ENCODE data around the gene ARFIP2. TPM values are rescaled to one million over a fixed set of nuclear protein-coding genes. Genes with fewer than 3 reads are reported as not detected.

Gene ARFIP2
- total RNA-seq, 1 experiment from 2014 or later, result 53.1 TPM

DNA sequence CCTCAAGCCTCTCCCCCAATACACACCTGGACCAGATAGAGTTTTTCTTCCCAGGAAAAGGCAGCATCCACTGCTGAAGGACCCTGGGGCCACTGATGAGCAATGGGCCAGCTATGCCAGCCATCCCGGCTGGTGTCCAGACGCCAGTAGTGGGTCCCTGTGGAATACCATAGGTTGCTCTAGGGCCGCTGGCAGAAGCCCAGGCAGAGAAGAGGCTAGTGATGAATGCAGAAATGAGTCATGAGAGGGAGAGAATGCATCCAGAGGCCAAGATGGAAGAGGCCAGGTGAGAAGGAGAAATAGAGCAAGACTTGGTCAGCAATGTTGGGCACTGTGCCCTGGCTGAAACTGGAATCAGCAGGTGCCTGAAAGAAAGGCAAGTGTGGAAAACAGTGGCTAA is 49.3 kb downstream of the ARFIP2 start (continued):
- TF ChIP-seq, protein P1, sequence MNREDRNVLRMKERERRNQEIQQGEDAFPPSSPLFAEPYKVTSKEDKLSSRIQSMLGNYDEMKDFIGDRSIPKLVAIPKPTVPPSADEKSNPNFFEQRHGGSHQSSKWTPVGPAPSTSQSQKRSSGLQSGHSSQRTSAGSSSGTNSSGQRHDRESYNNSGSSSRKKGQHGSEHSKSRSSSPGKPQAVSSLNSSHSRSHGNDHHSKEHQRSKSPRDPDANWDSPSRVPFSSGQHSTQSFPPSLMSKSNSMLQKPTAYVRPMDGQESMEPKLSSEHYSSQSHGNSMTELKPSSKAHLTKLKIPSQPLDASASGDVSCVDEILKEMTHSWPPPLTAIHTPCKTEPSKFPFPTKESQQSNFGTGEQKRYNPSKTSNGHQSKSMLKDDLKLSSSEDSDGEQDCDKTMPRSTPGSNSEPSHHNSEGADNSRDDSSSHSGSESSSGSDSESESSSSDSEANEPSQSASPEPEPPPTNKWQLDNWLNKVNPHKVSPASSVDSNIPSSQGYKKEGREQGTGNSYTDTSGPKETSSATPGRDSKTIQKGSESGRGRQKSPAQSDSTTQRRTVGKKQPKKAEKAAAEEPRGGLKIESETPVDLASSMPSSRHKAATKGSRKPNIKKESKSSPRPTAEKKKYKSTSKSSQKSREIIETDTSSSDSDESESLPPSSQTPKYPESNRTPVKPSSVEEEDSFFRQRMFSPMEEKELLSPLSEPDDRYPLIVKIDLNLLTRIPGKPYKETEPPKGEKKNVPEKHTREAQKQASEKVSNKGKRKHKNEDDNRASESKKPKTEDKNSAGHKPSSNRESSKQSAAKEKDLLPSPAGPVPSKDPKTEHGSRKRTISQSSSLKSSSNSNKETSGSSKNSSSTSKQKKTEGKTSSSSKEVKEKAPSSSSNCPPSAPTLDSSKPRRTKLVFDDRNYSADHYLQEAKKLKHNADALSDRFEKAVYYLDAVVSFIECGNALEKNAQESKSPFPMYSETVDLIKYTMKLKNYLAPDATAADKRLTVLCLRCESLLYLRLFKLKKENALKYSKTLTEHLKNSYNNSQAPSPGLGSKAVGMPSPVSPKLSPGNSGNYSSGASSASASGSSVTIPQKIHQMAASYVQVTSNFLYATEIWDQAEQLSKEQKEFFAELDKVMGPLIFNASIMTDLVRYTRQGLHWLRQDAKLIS (CRISPR knock-in tag; IDR thresholded peaks at IDR 0.05; ENCODE audit: borderline replicate concordance), result no peak
- TF ChIP-seq ZNF219 (CRISPR knock-in tag; IDR thresholded peaks at IDR 0.05; ENCODE audit: borderline replicate concordance) (no peak), FOXK1 (CRISPR knock-in tag; IDR thresholded peaks at IDR 0.05) (no peak), FOXJ3 (CRISPR knock-in tag; IDR thresholded peaks at IDR 0.05; ENCODE audit: borderline replicate concordance) (no peak), MXD4 (CRISPR knock-in tag; IDR thresholded peaks at IDR 0.05; ENCODE audit: borderline replicate concordance) (no peak)
- TF ChIP-seq, protein P2, sequence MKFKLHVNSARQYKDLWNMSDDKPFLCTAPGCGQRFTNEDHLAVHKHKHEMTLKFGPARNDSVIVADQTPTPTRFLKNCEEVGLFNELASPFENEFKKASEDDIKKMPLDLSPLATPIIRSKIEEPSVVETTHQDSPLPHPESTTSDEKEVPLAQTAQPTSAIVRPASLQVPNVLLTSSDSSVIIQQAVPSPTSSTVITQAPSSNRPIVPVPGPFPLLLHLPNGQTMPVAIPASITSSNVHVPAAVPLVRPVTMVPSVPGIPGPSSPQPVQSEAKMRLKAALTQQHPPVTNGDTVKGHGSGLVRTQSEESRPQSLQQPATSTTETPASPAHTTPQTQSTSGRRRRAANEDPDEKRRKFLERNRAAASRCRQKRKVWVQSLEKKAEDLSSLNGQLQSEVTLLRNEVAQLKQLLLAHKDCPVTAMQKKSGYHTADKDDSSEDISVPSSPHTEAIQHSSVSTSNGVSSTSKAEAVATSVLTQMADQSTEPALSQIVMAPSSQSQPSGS (CRISPR knock-in tag; IDR thresholded peaks at IDR 0.05; ENCODE audit: borderline replicate concordance, low read depth), result no peak

DNA sequence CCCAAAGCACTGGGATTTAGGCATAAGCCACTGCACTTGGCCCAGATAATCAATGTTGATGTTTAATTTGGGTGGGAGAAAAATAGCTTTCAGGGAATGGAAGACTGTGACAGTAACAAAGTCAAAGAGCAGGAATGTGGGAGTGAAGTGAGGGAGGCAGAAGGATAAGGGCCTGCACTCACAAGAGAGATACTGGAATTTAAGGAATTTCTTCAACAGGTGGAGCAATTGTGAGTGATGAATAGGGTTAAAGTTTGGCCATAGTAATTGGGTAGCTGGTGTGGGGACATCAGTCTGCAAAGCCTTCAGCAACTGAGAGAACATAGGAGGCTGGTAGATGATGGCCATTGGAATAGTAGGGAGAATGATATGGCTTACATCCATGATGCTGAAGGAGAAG is 53.6 kb downstream of the ARFIP2 start:
- H3K27ac Mint-ChIP-seq, result no peak overlapping the region; the same call in 1 of the 2 replicates
- H3K9me3 Mint-ChIP-seq, result no peaks in the 10 kb centered on the region
- ATAC-seq, result peak; percentile 94
- H3K27me3 Mint-ChIP-seq (ENCODE audit: low read depth), result peaks cover 25% of the 10 kb centered on the region
- TF ChIP-seq, protein P3, sequence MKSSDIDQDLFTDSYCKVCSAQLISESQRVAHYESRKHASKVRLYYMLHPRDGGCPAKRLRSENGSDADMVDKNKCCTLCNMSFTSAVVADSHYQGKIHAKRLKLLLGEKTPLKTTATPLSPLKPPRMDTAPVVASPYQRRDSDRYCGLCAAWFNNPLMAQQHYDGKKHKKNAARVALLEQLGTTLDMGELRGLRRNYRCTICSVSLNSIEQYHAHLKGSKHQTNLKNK (CRISPR knock-in tag; IDR thresholded peaks at IDR 0.05), result no peak
- peak; percentile 54; the same call in 1 of the 2 replicates for TF ChIP-seq TEAD4 (CRISPR knock-in tag; IDR thresholded peaks at IDR 0.05)
- TF ChIP-seq NFATC4 (CRISPR knock-in tag; IDR thresholded peaks at IDR 0.05), result no peak
- TF ChIP-seq TEAD1 (CRISPR knock-in tag; IDR thresholded peaks at IDR 0.05), result 0 out of 2 replicates have a peak, but pooled peaks have one; percentile 27
- ChIA-PET POLR2A (interaction anchor here (0.8 kb wide), 1 partner anchor 12 kb away, joined by 3 read pairs; no protein-coding TSS in a partner anchor), CTCF (interaction anchor here (0.5 to 3.4 kb wide), 13 partner anchors 11 to 104 kb away, joined by 3 to 29 read pairs (median 4); partner anchors contain the start of gene SMPD1)
- no peak for DNase-seq (ENCODE audit: low spot score)
- H3K36me3 Mint-ChIP-seq, result no peaks in the 10 kb centered on the region
- H3K4me3 Mint-ChIP-seq, result no peak overlapping the region
- H3K4me1 Mint-ChIP-seq, result peaks cover 7% of the 10 kb centered on the region

Other genes starting within 250 kb of the ARFIP2 start
- gene FHIP1B, start 246.7 kb downstream of the ARFIP2 start, total RNA-seq (2021), result 22.2 to 24.8 TPM (median 23.6 TPM) in 3 replicates
- 0.35 to 0.82 TPM (median 0.50 TPM) in 3 replicates for gene CNGA4, start 242.2 kb downstream of the ARFIP2 start, total RNA-seq (2021)
- gene CCKBR, start 221.5 kb downstream of the ARFIP2 start, total RNA-seq (2021), result 6.1 to 7.4 TPM (median 7.1 TPM) in 3 replicates
- 27.3 to 41.5 TPM (median 28.0 TPM) in 3 replicates for gene CAVIN3, start 160.8 kb downstream of the ARFIP2 start, total RNA-seq (2021)
- 4.4 to 6.6 TPM (median 5.6 TPM) in 3 replicates for gene SMPD1, start 90.9 kb downstream of the ARFIP2 start, total RNA-seq (2021)
- 32.1 to 33.1 TPM (median 32.7 TPM) in 3 replicates for gene APBB1, start 62.2 kb downstream of the ARFIP2 start, total RNA-seq (2021)
- 1.4 to 2.4 TPM (median 1.7 TPM) in 3 replicates for gene HPX, start 40.3 kb downstream of the ARFIP2 start, total RNA-seq (2021)
- 16.6 to 21.3 TPM (median 19.0 TPM) in 3 replicates for gene TRIM3, start 7.4 kb downstream of the ARFIP2 start, total RNA-seq (2021)
- 35.8 to 42.6 TPM (median 36.1 TPM) in 3 replicates for gene TIMM10B, start 170 bp upstream of the ARFIP2 start, total RNA-seq (2021)
- gene DNHD1, start 15.9 kb upstream of the ARFIP2 start, total RNA-seq (2021), result 10.5 to 11.5 TPM (median 10.9 TPM) in 3 replicates
- 12.5 to 15.0 TPM (median 14.6 TPM) in 3 replicates for gene RRP8, start 122.3 kb upstream of the ARFIP2 start, total RNA-seq (2021)
- gene ILK, start 122.4 kb upstream of the ARFIP2 start, total RNA-seq (2021), result 97.7 to 112 TPM (median 110 TPM) in 3 replicates
- 165 to 186 TPM (median 178 TPM) in 3 replicates for gene TAF10, start 130.9 kb upstream of the ARFIP2 start, total RNA-seq (2021)
- 36.2 to 51.4 TPM (median 44.8 TPM) in 3 replicates for gene TPP1, start 138.1 kb upstream of the ARFIP2 start, total RNA-seq (2021)
- gene DCHS1, start 174.5 kb upstream of the ARFIP2 start, total RNA-seq (2021), result 11.5 to 14.2 TPM (median 12.6 TPM) in 3 replicates
- gene MRPL17, start 202.0 kb upstream of the ARFIP2 start, total RNA-seq (2021), result 68.1 to 77.1 TPM (median 70.1 TPM) in 3 replicates